Ovary (tissue), 9 donors: Measurements from ENCODE around the gene POP4. TPM values are rescaled to one million over a fixed set of nuclear protein-coding genes. Genes with fewer than 3 reads are reported as not detected.

ENCODE experiments used
- DNase-seq, 5 donors: peaks; one replicate each; pipeline ENCODE4 v3.0.0-alpha.2; 2019 to 2020
- H3K27ac ChIP-seq, 2 donors: fragments of 200-600 bp; one replicate each; pipeline versions ENCODE4 v1.5.1 to v1.8.0; 2019 to 2022
- H3K27me3 ChIP-seq: fragments of 200-600 bp; one replicate; pipeline ENCODE4 v1.8.0; 2022
- H3K36me3 ChIP-seq: fragments of 200-600 bp; sonication (generic); one replicate; pipeline ENCODE4 v1.5.1; 2019
- H3K4me1 ChIP-seq: one replicate; pipeline ENCODE4 v1.8.1; 2013; ENCODE audit warnings: mild to moderate bottlenecking, moderate library complexity; ENCODE audit not compliant: insufficient read depth
- H3K4me3 ChIP-seq: fragments of 200-600 bp; sonication (generic); one replicate; pipeline ENCODE4 v1.5.1; 2017
- H3K9me3 ChIP-seq, 2 donors: fragments of 200-600 bp in 1 of 2; sonication (generic) in 1 of 2; one replicate each; pipeline versions ENCODE4 v1.5.1 to v1.8.1; 2013 to 2019; ENCODE audit warnings: mild to moderate bottlenecking in 1 of 2, moderate library complexity in 1 of 2
- EP300 ChIP-seq: sonication (generic); formaldehyde crosslinking; IDR thresholded peaks from one replicate; pipeline ENCODE4 v1.6.1; 2017; ENCODE audit warnings: antibody characterized with exemption
- POLR2A ChIP-seq: fragments of 450-650 bp; IDR thresholded peaks from one replicate; pipeline ENCODE4 v1.6.1; 2017; ENCODE audit warnings: antibody characterized with exemption, mild to moderate bottlenecking, moderate library complexity
- WGBS, 3 donors: extraction: QIAGEN DNeasy Blood & Tissue Kit in 1 of 3; methylation state at CpG; one replicate each; pipeline versions ENCODE4 v1.1.5 to v1.1.7; 2013 to 2017; 5-methylcytosine and 5-hydroxymethylcytosine counted together
- intact Hi-C, 4 donors: fragments of 100-400 bp; cut with DNase I; formaldehyde crosslinking; loops; one replicate each; pipeline versions ENCODE4 v1.11.0 to v1.15.1; 2022 to 2023
- polyA plus RNA-seq, 2 donors: library from polyadenylated mRNA; stranded (reverse); fragments of 200-250 nt in 1 of 2; fragments of 350-450 nt in 1 of 2; fragmentation: Illumina TruSeq in 1 of 2; extraction: RNeasy Lipid Tissue Mini Kit (QIAGEN cat#74804) in 1 of 2; gene quantifications; one replicate each; pipeline ENCODE4 v1.2.3, GENCODE V29; 2013 to 2014
- total RNA-seq, 7 donors: library from RNA; depleted of rRNA in 2 of 7; stranded (reverse); fragments of >200 nt in 2 of 7; fragmentation: NEBNext Ultra II Directional in 3 of 7; extraction: Animal tissue kit (Norgen Biotek cat#: 25700) in 3 of 7; gene quantifications; one replicate each; pipeline versions ENCODE4 v1.1.0 to v1.2.4, GENCODE V29; 2016 to 2023
- TF ChIP-seq, protein P1 (sequence below), 3 donors: fragments of 450-650 bp in 2 of 3; fragments of 200-600 bp in 1 of 3; IDR thresholded peaks; one replicate each; pipeline versions ENCODE4 v1.5.1 to v1.8.0; 2016 to 2022; ENCODE audit warnings: antibody characterized with exemption in 3 of 3, mild to moderate bottlenecking in 1 of 3
- donor health status: DM: no; HTN: no; CAD: no; lungs with moderate emphysema.
- donor health status: DM: no; HTN: no; CAD: no.
- donor health status: Bipolar disorder and iron deficiency.
- donor health status: DM: yes; HTN: yes; CAD: no.
- donor health status: DM: no; HTN: no; CAD: no.
- donor health status: DM: yes; HTN: yes; CAD: no.

The POP4 gene
- total and polyA plus RNA-seq, 9 donors, result 32.9 to 92.9 (median 38.9) TPM

- intact Hi-C loops, result no loop called here
These were observed 7.6 kb upstream of the POP4 start for GRCh38 chr19:29598496-29598895.

DNA sequence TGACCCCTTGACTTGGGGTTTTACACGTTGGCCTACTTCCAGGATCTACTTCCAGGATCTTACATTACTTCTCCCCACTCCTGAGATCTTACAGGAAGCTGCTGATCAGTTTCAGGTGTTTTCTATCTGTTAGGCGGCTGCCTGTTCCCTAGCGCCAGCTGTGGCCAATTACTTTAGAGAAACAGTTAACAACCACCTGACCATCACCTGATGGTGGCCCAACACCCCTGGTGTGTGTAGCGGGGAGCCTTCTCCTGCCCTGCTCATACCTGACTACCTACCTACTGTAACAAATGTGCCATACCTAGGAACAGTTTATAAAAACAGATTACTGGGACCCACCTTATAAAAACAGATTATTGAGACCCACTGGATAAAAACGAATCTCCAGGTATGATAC, 2.8 kb upstream of the POP4 start:
- TF ChIP-seq, protein P1, sequence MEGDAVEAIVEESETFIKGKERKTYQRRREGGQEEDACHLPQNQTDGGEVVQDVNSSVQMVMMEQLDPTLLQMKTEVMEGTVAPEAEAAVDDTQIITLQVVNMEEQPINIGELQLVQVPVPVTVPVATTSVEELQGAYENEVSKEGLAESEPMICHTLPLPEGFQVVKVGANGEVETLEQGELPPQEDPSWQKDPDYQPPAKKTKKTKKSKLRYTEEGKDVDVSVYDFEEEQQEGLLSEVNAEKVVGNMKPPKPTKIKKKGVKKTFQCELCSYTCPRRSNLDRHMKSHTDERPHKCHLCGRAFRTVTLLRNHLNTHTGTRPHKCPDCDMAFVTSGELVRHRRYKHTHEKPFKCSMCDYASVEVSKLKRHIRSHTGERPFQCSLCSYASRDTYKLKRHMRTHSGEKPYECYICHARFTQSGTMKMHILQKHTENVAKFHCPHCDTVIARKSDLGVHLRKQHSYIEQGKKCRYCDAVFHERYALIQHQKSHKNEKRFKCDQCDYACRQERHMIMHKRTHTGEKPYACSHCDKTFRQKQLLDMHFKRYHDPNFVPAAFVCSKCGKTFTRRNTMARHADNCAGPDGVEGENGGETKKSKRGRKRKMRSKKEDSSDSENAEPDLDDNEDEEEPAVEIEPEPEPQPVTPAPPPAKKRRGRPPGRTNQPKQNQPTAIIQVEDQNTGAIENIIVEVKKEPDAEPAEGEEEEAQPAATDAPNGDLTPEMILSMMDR (IDR thresholded peaks at IDR 0.05), result no peak
- TF ChIP-seq POLR2A (no peak), EP300 (no peak)
- no peaks in the 10 kb centered on the region for H3K9me3 ChIP-seq
- H3K27ac ChIP-seq, result no peak overlapping the region
- no peaks in the 10 kb centered on the region for H3K27me3 ChIP-seq
- no peak for DNase-seq
- H3K4me1 ChIP-seq, result peaks cover 2% of the 10 kb centered on the region
- intact Hi-C loops, result loop anchor here in 1 of 4 donors (10.0 kb wide), 1 partner anchor 61 kb away; the partner anchor contains the start of gene PLEKHF1
- no peaks in the 10 kb centered on the region for H3K36me3 ChIP-seq
- WGBS, 3 donors, result 60 to 69% (median 66%) methylated on average over 5 of the region's 5 CpGs
- H3K4me3 ChIP-seq, result no peak overlapping the region

More at GRCh38 chr19:29598496-29598895, 7.6 kb upstream of the POP4 start:
- Histone ChIP-seq H3K9me3 (no peaks in the 10 kb centered on the region), H3K4me3 (no peak overlapping the region), H3K36me3 (no peaks in the 10 kb centered on the region), H3K27me3 (no peaks in the 10 kb centered on the region), H3K4me1 (no peaks in the 10 kb centered on the region), H3K27ac (no peak overlapping the region)
- TF ChIP-seq, protein P1 (IDR thresholded peaks at IDR 0.05), result no peak
- TF ChIP-seq POLR2A, result no peak
- TF ChIP-seq EP300, result no peak
- 52 to 72% (median 59%) methylated on average over 3 of the region's 3 CpGs for WGBS, 3 donors
- DNase-seq, result no peak

DNA sequence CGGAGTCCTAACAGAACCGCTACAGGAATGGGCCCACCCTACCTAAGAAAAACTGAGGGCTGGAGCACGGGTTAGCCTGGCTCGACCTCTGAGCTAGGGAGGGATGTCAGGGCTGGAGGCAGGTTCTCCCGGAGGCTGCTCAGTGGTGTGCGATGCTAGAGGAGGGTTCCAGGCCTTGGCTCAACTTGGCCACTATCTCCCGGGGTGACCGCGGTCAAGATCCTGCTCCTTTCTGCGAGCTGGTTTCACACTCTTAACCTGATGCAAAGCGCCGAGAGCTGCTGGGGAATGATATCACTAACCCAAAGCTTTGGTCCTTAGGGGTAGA, 301 bp downstream of the POP4 start:
- no peak for DNase-seq
- no peaks in the 10 kb centered on the region for H3K36me3 ChIP-seq
- no peaks in the 10 kb centered on the region for H3K27me3 ChIP-seq
- peaks cover 2% of the 10 kb centered on the region for H3K4me1 ChIP-seq
- TF ChIP-seq EP300 (no peak), POLR2A (no peak)
- TF ChIP-seq, protein P1 (IDR thresholded peaks at IDR 0.05), result no peak
- H3K9me3 ChIP-seq, result no peaks in the 10 kb centered on the region
- intact Hi-C loops, result loop anchor here in 2 of 4 donors (2.0 to 10.0 kb wide), 3 partner anchors 56 to 110 kb away; partner anchors contain the start of gene PLEKHF1 (in 1 of the 2)
- peak overlapping the region; percentile 67 for H3K4me3 ChIP-seq
- WGBS, 3 donors, result 0 to 1% (median 1%) methylated on average over 12 of the region's 12 CpGs
- peak overlapping the region; percentile 84 to 88 for H3K27ac ChIP-seq

- TF ChIP-seq POLR2A (no peak), EP300 (no peak)
- TF ChIP-seq, protein P1 (IDR thresholded peaks at IDR 0.05), result no peak
- no peaks in the 10 kb centered on the region for H3K36me3 ChIP-seq
- no peaks in the 10 kb centered on the region for H3K9me3 ChIP-seq
- no peak overlapping the region for H3K27ac ChIP-seq
- intact Hi-C loops, result loop anchor here (1.0 to 10.0 kb wide), 5 partner anchors 53 to 265 kb away; partner anchors contain the start of gene PLEKHF1 (in 2 of the 4)
- no peaks in the 10 kb centered on the region for H3K27me3 ChIP-seq
- H3K4me1 ChIP-seq, result peaks cover 2% of the 10 kb centered on the region
- no peak overlapping the region for H3K4me3 ChIP-seq
- 88 to 89% (median 89%) methylated on average over 11 of the region's 11 CpGs for WGBS, 3 donors
- DNase-seq, result no peak
These were observed 3.6 kb downstream of the POP4 start for GRCh38 chr19:29609636-29610035.
